Measurements from ENCODE around the gene POM121L2. TPM values are rescaled to one million over a fixed set of nuclear protein-coding genes. Genes with fewer than 3 reads are reported as not detected.

The POM121L2 gene
- total RNA-seq, 4 donors from 2014 or later, result not detected

DNA sequence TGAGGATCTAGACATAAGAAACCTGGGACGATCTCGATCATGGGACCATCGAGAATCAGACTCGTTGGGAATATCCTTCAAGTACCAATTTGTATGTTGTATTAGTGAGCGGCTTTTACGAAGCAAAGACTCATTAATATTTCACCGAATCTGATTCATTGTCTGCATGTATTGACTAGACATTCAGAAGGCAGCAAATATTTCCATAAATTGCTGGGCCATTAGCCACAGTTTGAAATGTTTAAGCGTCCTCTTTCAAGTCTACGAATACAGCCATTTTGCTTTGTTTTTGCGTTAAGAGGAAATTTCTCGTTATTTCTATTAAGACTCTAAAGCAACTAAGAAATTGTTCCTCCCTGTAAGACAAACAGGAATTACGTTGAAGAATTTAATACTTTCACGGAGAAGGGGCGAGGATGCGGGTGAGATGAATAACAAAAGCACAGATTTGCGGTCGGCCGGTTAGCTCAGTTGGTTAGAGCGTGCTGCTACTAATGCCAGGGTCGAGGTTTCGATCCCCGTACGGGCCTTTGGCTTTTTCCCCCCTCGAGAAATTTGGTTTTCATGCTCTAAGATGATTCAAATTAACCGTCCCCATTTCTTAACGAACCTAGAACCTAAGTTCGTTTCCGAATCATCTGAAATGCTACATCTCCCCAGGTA, 18.5 kb downstream of the POM121L2 start:
- peaks cover 0 to 61% of the 10 kb centered on the region in 2 donors for H3K27me3 ChIP-seq

DNA sequence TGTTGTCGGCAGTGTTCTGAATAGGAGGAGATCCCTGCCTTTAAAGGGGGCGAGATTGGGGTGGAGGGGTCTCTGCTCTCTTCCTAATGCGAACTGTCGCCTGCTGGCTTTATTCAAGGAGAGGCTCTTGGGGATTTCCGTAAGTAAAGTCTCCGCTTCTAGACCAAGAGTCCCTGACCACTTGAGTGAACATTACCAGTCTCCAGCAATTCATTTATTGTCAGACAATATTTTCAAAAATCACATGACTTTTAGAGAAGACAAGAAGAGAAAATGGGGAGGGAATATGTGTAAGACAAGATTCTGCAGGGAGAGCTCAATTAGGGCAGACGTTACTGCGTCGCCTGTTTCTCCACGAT, 21.2 kb downstream of the POM121L2 start:
- DNase-seq, result no peak
- no peak for TF ChIP-seq POLR2A (IDR thresholded peaks at IDR 0.05)
- Histone ChIP-seq H3K9me3 (peaks cover 0 to 3% (median 0%) of the 10 kb centered on the region in 4 donors), H3K27ac (no peak overlapping the region), H3K4me3 (no peak overlapping the region), H3K4me1 (no peaks in the 10 kb centered on the region), H3K36me3 (no peaks in the 10 kb centered on the region), H3K27me3 (peaks cover 0 to 57% of the 10 kb centered on the region in 2 donors)

More for the DNA sequence above, 18.5 kb downstream of the POM121L2 start:
- H3K4me1 ChIP-seq, result no peaks in the 10 kb centered on the region
- no peak overlapping the region for H3K27ac ChIP-seq
- no peak for DNase-seq
- no peak overlapping the region for H3K4me3 ChIP-seq
- peaks cover 0 to 3% (median 0%) of the 10 kb centered on the region in 4 donors for H3K9me3 ChIP-seq
- no peaks in the 10 kb centered on the region for H3K36me3 ChIP-seq
- TF ChIP-seq, protein P1, sequence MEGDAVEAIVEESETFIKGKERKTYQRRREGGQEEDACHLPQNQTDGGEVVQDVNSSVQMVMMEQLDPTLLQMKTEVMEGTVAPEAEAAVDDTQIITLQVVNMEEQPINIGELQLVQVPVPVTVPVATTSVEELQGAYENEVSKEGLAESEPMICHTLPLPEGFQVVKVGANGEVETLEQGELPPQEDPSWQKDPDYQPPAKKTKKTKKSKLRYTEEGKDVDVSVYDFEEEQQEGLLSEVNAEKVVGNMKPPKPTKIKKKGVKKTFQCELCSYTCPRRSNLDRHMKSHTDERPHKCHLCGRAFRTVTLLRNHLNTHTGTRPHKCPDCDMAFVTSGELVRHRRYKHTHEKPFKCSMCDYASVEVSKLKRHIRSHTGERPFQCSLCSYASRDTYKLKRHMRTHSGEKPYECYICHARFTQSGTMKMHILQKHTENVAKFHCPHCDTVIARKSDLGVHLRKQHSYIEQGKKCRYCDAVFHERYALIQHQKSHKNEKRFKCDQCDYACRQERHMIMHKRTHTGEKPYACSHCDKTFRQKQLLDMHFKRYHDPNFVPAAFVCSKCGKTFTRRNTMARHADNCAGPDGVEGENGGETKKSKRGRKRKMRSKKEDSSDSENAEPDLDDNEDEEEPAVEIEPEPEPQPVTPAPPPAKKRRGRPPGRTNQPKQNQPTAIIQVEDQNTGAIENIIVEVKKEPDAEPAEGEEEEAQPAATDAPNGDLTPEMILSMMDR (IDR thresholded peaks at IDR 0.05), result no peak
- no peak for TF ChIP-seq POLR2A (IDR thresholded peaks at IDR 0.05)

DNA sequence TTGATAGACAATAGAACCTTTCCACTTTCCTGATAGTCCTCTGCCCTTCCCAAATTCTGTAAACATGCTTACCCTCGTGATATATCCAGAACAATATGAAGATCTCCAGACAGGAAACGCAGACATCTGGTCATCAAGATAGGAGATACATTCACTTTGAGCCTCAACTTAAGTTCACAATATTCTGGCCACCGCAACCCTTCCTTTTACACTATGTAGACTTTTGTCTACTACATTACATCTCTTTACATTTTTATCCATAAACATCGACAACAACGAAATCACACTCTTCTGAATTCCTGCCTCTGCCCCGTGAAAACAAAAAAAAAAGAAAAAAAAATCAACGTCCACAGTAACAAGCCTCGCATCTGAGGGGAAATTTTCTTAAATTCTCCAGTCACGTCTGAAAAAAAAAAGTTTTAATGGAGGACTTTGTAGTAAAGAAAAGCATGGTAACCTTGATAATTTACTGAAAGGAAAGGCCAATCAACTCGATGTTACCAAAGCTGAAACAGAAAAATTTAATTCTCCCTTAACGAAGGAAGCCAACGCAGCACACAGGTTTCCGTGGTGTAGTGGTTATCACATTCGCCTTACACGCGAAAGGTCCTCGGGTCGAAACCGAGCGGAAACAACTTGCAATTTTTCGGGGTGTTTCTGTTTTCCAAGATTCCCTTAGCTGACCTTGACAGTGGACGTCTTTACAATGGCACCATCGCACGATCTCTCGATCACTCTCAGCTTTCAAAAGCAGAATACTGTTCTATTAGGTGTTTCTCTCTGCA, 21.8 kb downstream of the POM121L2 start:
- H3K4me1 ChIP-seq, result no peaks in the 10 kb centered on the region
- no peak for TF ChIP-seq POLR2A (IDR thresholded peaks at IDR 0.05)
- TF ChIP-seq, protein P1 (IDR thresholded peaks at IDR 0.05), result no peak
- H3K27ac ChIP-seq, result no peak overlapping the region
- no peaks in the 10 kb centered on the region for H3K36me3 ChIP-seq
- H3K9me3 ChIP-seq, result peaks cover 0 to 3% (median 0%) of the 10 kb centered on the region in 4 donors
- no peak overlapping the region for H3K4me3 ChIP-seq
- DNase-seq, result no peak
- H3K27me3 ChIP-seq, result peaks cover 0 to 54% of the 10 kb centered on the region in 2 donors

DNA sequence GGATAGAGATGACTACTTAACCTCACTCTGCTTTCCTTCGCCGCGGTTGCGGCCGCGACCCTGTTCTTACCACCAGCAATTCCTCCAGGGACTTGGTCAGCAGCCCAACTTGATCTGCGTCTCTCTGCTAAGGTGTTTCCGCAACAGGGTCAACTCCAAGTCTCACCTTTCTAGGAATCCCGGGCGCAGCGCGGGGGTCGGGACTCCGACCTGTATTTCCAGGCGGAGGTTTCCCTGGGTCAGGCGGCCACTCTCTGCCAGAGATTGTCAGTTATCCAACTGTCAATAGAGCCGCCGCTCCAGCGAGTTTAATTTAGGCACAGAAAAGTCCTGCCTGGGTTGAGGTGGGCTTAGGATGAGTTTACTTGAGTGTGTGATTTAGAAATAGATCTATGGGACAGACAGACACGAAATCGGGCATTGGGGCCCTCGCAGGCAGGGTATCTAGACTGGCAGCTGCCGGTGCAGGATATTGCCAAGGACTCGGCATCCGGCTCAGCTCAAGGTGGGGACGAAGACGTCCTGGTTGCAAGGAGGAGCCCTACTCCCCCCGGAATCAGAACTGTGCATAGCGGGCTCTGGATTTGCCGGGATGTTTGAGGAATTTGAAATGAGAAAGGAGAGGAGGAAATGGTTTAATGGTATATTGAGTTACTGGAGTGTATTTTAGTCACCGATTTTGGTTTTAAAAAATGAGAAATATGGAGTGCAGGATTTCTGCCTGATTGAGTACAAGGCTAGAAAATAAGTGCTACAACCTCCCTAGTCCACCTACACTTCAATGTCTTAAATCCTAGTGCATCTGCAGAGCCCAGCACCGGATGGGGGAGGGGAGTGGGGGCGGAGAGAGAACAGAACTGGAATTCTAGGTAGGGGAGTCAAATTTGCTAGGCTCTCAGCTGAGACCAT, 23.7 kb downstream of the POM121L2 start:
- TF ChIP-seq POLR2A (IDR thresholded peaks at IDR 0.05), result no peak
- TF ChIP-seq, protein P1 (IDR thresholded peaks at IDR 0.05), result no peak
- Histone ChIP-seq H3K36me3 (no peaks in the 10 kb centered on the region), H3K9me3 (peaks cover 0 to 5% (median 1%) of the 10 kb centered on the region in 4 donors), H3K4me3 (no peak overlapping the region), H3K27ac (no peak overlapping the region), H3K4me1 (no peaks in the 10 kb centered on the region), H3K27me3 (peaks cover 0 to 43% of the 10 kb centered on the region in 2 donors)
- DNase-seq, result no peak

DNA sequence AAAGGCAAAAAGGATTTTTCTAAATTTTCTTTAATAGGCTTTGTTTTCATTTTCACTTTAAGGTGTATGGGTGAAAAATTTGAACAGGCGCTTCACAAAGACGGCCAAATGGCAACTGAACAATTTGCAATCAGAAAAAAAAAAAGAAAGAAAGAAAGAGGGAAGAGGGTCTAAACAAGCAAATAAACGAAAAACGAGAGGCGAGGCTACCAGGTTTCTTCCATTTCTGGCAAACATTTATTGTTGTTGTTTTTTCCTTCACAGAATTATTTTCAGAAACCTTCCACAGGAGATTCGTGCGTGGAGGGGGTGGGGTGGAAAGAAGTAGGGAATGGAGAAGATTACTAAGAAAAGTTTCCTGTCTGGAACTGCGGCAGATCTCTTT, 24.3 kb downstream of the POM121L2 start:
- no peak overlapping the region for H3K27ac ChIP-seq
- no peaks in the 10 kb centered on the region for H3K36me3 ChIP-seq
- no peak for DNase-seq
- H3K4me1 ChIP-seq, result no peaks in the 10 kb centered on the region
- peaks cover 0 to 8% (median 0%) of the 10 kb centered on the region in 4 donors for H3K9me3 ChIP-seq
- no peak overlapping the region for H3K4me3 ChIP-seq
- H3K27me3 ChIP-seq, result peaks cover 0 to 46% of the 10 kb centered on the region in 2 donors
- no peak for TF ChIP-seq POLR2A (IDR thresholded peaks at IDR 0.05)

DNA sequence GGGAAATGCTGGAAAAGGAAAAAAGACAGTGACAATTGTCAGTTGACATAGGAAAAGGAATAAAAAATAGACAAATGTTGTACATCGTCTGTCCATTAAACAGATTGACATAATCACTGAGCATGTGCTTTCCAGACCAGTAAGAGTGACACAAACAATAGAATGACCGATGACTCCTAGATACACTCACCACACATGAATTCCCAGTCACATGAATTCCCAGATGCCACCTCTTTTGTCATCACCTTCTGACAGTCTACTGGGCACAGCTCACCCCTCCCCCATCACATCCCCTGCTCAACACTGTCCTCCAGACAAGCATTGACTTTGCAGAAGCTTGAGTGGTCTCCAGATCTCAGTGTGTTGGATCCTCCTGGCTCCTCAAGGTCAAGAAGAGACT, 25.9 kb downstream of the POM121L2 start:
- no peak for DNase-seq
- Histone ChIP-seq H3K9me3 (peaks cover 0 to 8% (median 0%) of the 10 kb centered on the region in 4 donors), H3K36me3 (no peaks in the 10 kb centered on the region), H3K4me1 (no peaks in the 10 kb centered on the region), H3K27ac (no peak overlapping the region), H3K27me3 (peaks cover 0 to 45% of the 10 kb centered on the region in 2 donors), H3K4me3 (no peak overlapping the region)
- TF ChIP-seq, protein P1 (IDR thresholded peaks at IDR 0.05), result no peak
- no peak for TF ChIP-seq POLR2A (IDR thresholded peaks at IDR 0.05)
